Gastroesophageal sphincter (tissue), 3 donors: ENCODE results near the gene FDX1.

Source experiments
- CTCF ChIP-seq, 4 experiments: fragments of 200-600 bp in 2 of 4; fragments of 450-650 bp in 2 of 4; sonication (generic) in 1 of 4; IDR thresholded peaks; one replicate each; pipeline ENCODE4 v1.5.1; 2017 to 2019; ENCODE audit warnings: antibody characterized with exemption in 4 of 4, mild to moderate bottlenecking in 2 of 4, moderate library complexity in 2 of 4
- EP300 ChIP-seq: sonication (generic); formaldehyde crosslinking; IDR thresholded peaks from one replicate; pipeline ENCODE4 v1.6.1; 2017; ENCODE audit warnings: antibody characterized with exemption, mild to moderate bottlenecking
- POLR2A ChIP-seq, 2 donors: fragments of 450-650 bp; IDR thresholded peaks; one replicate each; pipeline ENCODE4 v1.6.1; 2017; ENCODE audit warnings: antibody characterized with exemption in 2 of 2, mild to moderate bottlenecking in 2 of 2, moderate library complexity in 1 of 2
- POLR2AphosphoS5 ChIP-seq: sonication (generic); formaldehyde crosslinking; IDR thresholded peaks from one replicate; pipeline ENCODE4 v1.6.1; 2017; ENCODE audit warnings: antibody characterized with exemption

- TF ChIP-seq CTCF (IDR thresholded peaks at IDR 0.05) = no peak
- no peak for TF ChIP-seq POLR2A (IDR thresholded peaks at IDR 0.05)
- no peak for TF ChIP-seq POLR2AphosphoS5
- TF ChIP-seq EP300 = no peak
Measured at GRCh38 chr11:110475671-110476070, 45.9 kb downstream of the FDX1 start.
